ENCODE data around the gene LCN1. TPM values are rescaled to one million over a fixed set of nuclear protein-coding genes. Genes with fewer than 3 reads are reported as not detected.

The LCN1 gene
- total RNA-seq, 4 donors from 2014 or later, result not detected

GRCh38 chr9:135502168-135502872 is 18.9 kb upstream of the LCN1 start:
- intact Hi-C loops (cut with DNase I; ENCODE audit: low total_unique reads), result no loop called here
- no peak for DNase-seq (ENCODE audit: low spot score in 2 of 2)
- WGBS, 2 donors, result 89 to 90% methylated on average over 15 of the region's 15 CpGs
- no peak for TF ChIP-seq CTCF (IDR thresholded peaks at IDR 0.05)
- no peak for TF ChIP-seq POLR2A (IDR thresholded peaks at IDR 0.05)
- no peak overlapping the region for H3K4me3 ChIP-seq (ENCODE audit: low read depth, poor library complexity, severe bottlenecking)

- DNase-seq (ENCODE audit: low spot score in 2 of 2), result no peak
- 92 to 94% methylated on average over 16 of the region's 16 CpGs for WGBS, 2 donors
- TF ChIP-seq POLR2A (IDR thresholded peaks at IDR 0.05), result no peak
- no peak for TF ChIP-seq CTCF (IDR thresholded peaks at IDR 0.05)
- intact Hi-C loops (cut with DNase I; ENCODE audit: low total_unique reads), result no loop called here
- no peak overlapping the region for H3K4me3 ChIP-seq (ENCODE audit: low read depth, poor library complexity, severe bottlenecking)
Observed at GRCh38 chr9:135502873-135503321, 18.3 kb upstream of the LCN1 start.

- TF ChIP-seq CTCF (IDR thresholded peaks at IDR 0.05), result no peak
- TF ChIP-seq POLR2A (IDR thresholded peaks at IDR 0.05), result no peak
- no peak for DNase-seq (ENCODE audit: low spot score in 2 of 2)
- no peak overlapping the region for H3K4me3 ChIP-seq (ENCODE audit: low read depth, poor library complexity, severe bottlenecking)
- intact Hi-C loops (cut with DNase I; ENCODE audit: low total_unique reads), result no loop called here
- 89 to 90% methylated on average over 39 to 41 of the region's 41 CpGs for WGBS, 2 donors
Observed at GRCh38 chr9:135503371-135504261, 17.6 kb upstream of the LCN1 start.

- peak in 1 of 2 donors; percentile 29 for DNase-seq (ENCODE audit: low spot score in 2 of 2)
- no peak overlapping the region for H3K4me3 ChIP-seq (ENCODE audit: low read depth, poor library complexity, severe bottlenecking)
- intact Hi-C loops (cut with DNase I; ENCODE audit: low total_unique reads), result no loop called here
- no peak for TF ChIP-seq POLR2A (IDR thresholded peaks at IDR 0.05)
- TF ChIP-seq CTCF (IDR thresholded peaks at IDR 0.05), result peak in 1 of 3 donors; percentile 27
- WGBS, 2 donors, result 56 to 66% methylated on average over 16 to 20 of the region's 21 CpGs
Observed at GRCh38 chr9:135504262-135505243, 16.7 kb upstream of the LCN1 start.

GRCh38 chr9:135505406-135506187 is 15.6 kb upstream of the LCN1 start:
- intact Hi-C loops (cut with DNase I; ENCODE audit: low total_unique reads), result no loop called here
- H3K4me3 ChIP-seq (ENCODE audit: low read depth, poor library complexity, severe bottlenecking), result no peak overlapping the region
- WGBS, 2 donors, result 82 to 88% methylated on average over 21 of the region's 24 CpGs
- DNase-seq (ENCODE audit: low spot score in 2 of 2), result no peak
- no peak for TF ChIP-seq POLR2A (IDR thresholded peaks at IDR 0.05)
- TF ChIP-seq CTCF (IDR thresholded peaks at IDR 0.05), result no peak
